SK-MEL-5 (cell line): ENCODE measurements around the gene HHAT. TPM values are rescaled to one million over a fixed set of nuclear protein-coding genes. Genes with fewer than 3 reads are reported as not detected.

Experiments used
- DNase-seq: peaks from one replicate; pipeline ENCODE4 v3.0.0-alpha.2; 2016; ENCODE audit warnings: low read depth, low spot score
- in situ Hi-C: cut with HindIII; loops from 2 replicates; pipeline ENCODE4 v1.10.0; 2016; ENCODE audit warnings: low sequenced_read_pairs, high pct_unique_total_duplicates, low pct_unique_long_range_greater_than_20kb
- small RNA-seq, 2 experiments: library from RNA; depleted of rRNA; stranded (forward); fragments of <200 nt; gene quantifications; one replicate each; pipeline ENCODE3, GENCODE V24; 2014
- total RNA-seq: library from RNA; depleted of rRNA; stranded (reverse); fragments of >200 nt; shearing (Covaris generic); gene quantifications from 2 replicates; pipeline ENCODE4 v1.2.3, GENCODE V29; 2014; rRNA removed

Gene HHAT
- total RNA-seq, 1 experiment from 2014 or later, result 29.4 TPM

DNA sequence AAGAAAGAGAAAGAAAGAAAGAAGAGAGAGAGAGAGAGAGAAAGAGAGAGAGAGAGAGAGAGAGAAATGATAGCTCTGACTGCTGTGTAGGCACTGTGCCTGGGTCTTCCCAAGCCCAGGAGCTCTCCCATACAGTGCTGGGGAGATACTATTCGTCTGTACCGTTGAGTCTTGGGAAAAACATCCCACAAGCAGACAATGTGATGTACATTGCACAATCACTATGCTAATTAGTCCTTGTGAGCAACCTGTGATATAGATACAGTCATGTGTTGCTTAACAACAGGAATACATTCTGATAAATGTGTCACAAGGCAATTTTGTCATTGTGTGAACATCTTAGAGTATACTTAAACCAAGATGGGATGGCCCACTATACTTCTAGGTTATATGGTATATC lies 381.0 kb downstream of the HHAT start:
- peak; percentile 61 for DNase-seq
- in situ Hi-C loops, result no loop called here

GRCh38 chr1:210711825-210712612 lies 383.3 kb downstream of the HHAT start:
- in situ Hi-C loops, result no loop called here
- DNase-seq, result no peak

- peak; percentile 44 for DNase-seq
- in situ Hi-C loops, result no loop called here
These were observed 386.4 kb downstream of the HHAT start for GRCh38 chr1:210715072-210715471.

DNA sequence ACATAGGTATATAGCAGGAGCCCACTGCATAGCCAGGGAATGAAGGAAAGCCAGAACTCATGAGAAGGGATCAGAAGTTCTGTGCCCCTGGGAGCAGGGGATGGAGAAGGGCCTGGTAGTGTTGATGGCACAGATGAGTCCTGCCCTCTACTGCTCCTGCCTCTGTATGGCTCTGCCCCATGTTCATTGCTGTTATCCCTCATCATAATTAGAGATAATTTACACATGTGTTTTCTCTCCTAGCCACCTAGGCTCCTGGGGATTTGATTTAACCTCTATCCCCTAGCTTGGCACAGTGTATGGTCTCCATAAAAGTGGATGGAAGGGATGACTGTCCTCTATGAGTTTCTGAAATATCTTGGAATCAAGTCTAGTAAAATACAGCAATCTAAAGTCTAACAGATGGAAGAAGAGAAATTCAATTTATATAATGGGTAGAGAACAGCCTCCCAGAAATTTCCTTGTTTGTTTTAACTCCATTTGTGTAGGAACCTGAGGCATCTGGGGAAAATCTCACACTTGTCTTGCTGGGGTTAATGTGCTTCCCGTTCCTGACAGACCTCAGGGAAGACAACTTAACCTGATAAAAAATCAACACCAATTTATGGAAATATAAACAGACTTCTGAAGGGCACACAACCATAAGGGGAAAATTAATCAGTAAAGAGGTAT lies 393.8 kb downstream of the HHAT start:
- no peak for DNase-seq
- in situ Hi-C loops, result no loop called here

- in situ Hi-C loops, result no loop called here
- no peak for DNase-seq
These were observed 394.9 kb downstream of the HHAT start for GRCh38 chr1:210723646-210724045.

DNA sequence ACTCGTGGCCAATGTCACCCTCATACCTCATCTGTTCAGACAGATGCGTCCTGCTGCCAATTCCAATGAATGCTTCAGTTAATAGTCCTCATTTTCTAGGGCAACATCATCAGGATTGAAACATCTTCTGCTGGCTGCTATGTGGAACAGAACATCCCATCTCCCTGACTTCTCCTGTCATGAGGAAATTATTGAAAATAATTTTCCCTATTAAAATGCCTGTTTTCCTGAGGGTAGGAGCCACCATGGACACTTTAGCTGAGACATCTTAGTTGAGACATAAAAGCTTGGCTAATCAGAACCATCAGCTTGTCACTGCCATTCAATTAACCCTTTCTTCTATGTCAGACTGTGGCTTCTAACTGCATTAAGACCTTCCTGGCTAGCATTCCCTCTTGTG lies 396.1 kb downstream of the HHAT start:
- DNase-seq, result no peak
- in situ Hi-C loops, result no loop called here

Small RNAs within 50 kb of the gene (small RNA-seq; reads per million reads assigned to genes)
- gene RNU5A-8P, result 119 to 554 reads per million in 2 experiments

Other genes starting within 250 kb of the HHAT start
- gene SERTAD4, start 96.1 kb upstream of the HHAT start, total RNA-seq, result 2.5 and 2.7 TPM in 2 replicates